Gastrocnemius medialis (tissue), 4 donors: ENCODE measurements around the gene ARNT2. TPM values are rescaled to one million over a fixed set of nuclear protein-coding genes. Genes with fewer than 3 reads are reported as not detected.

ENCODE experiments used
- ATAC-seq, 2 donors: fragments of 150-250 bp; one replicate each; pipeline ENCODE4 v1.9.1; 2016
- DNase-seq, 2 donors: peaks; one replicate each; pipeline ENCODE4 v3.0.0-alpha.2; 2019
- H3K27ac ChIP-seq, 4 donors: fragments of 200-600 bp; sonication (generic); 1 replicate in 1 of 4; 2 replicates in 3 of 4; pipeline ENCODE4 v1.5.1; 2016 to 2018; ENCODE audit warnings: mild to moderate bottlenecking in 2 of 4, moderate library complexity in 1 of 4
- H3K27me3 ChIP-seq, 3 donors: fragments of 200-600 bp; sonication (generic) in 2 of 3; 1 replicate in 1 of 3; 2 replicates in 2 of 3; pipeline versions ENCODE4 v1.5.1 to v1.6.0; 2016 to 2019; ENCODE audit warnings: mild to moderate bottlenecking in 1 of 3, moderate library complexity in 1 of 3
- H3K36me3 ChIP-seq, 2 donors: fragments of 200-600 bp; sonication (generic) in 1 of 2; one replicate each; pipeline ENCODE4 v1.5.1; 2017 to 2018
- H3K4me1 ChIP-seq, 2 donors: fragments of 200-600 bp; sonication (generic) in 1 of 2; one replicate each; pipeline ENCODE4 v1.5.1; 2016 to 2017; ENCODE audit warnings: mild to moderate bottlenecking in 2 of 2
- H3K4me3 ChIP-seq, 4 donors: fragments of 200-600 bp; sonication (generic) in 3 of 4; 1 replicate in 1 of 4; 2 replicates in 3 of 4; pipeline ENCODE4 v1.5.1; 2016 to 2019; ENCODE audit warnings: mild to moderate bottlenecking in 2 of 4
- H3K9me3 ChIP-seq, 3 donors: fragments of 200-600 bp; sonication (generic) in 2 of 3; 1 replicate in 1 of 3; 2 replicates in 2 of 3; pipeline ENCODE4 v1.5.1; 2016 to 2019
- CTCF ChIP-seq, 5 experiments: fragments of 450-650 bp in 3 of 5; fragments of 200-600 bp in 2 of 5; sonication (generic) in 2 of 5; IDR thresholded peaks in 4 of 5; conservative IDR thresholded peaks in 1 of 5; 1 replicate in 4 of 5; 2 replicates in 1 of 5; pipeline ENCODE4 v1.5.1; 2016 to 2019; ENCODE audit warnings: antibody characterized with exemption in 5 of 5, mild to moderate bottlenecking in 3 of 5, moderate library complexity in 3 of 5
- POLR2A ChIP-seq, 2 donors: fragments of 450-650 bp; IDR thresholded peaks; one replicate each; pipeline ENCODE4 v1.6.1; 2017; ENCODE audit warnings: antibody characterized with exemption in 2 of 2, mild to moderate bottlenecking in 2 of 2, moderate library complexity in 2 of 2
- in situ Hi-C, 4 donors: fragments of 200-750 bp; cut with MboI; loops; one replicate each; pipeline versions ENCODE4 v1.15.0 to v1.8.0; 2017; ENCODE audit warnings: low sequenced_read_pairs in 4 of 4
- intact Hi-C: fragments of 100-400 bp; cut with DNase I; formaldehyde crosslinking; loops from one replicate; pipeline ENCODE4 v1.15.1; 2023; ENCODE audit warnings: low total_unique reads
- total RNA-seq, 4 donors: library from RNA; depleted of rRNA; stranded (reverse); fragments of >200 nt; gene quantifications; one replicate each; pipeline versions ENCODE4 v1.1.0 to v1.2.3, GENCODE V29; 2016

ARNT2 gene
- total RNA-seq, 4 donors from 2014 or later = 4.1 to 23.5 (median 6.6) TPM

GRCh38 chr15:80562846-80563245 lies 158.7 kb downstream of the ARNT2 start:
- Histone ChIP-seq H3K27me3 (no peaks in the 10 kb centered on the region), H3K9me3 (no peaks in the 10 kb centered on the region), H3K4me1 (no peaks in the 10 kb centered on the region), H3K36me3 (no peaks in the 10 kb centered on the region), H3K27ac (no peak overlapping the region), H3K4me3 (no peak overlapping the region)
- in situ Hi-C loops = loop anchor here in 3 of 4 donors (25.0 kb wide), 2 partner anchors 224 to 399 kb away; partner anchors contain the start of gene CEMIP (in 1 of the 3)
- TF ChIP-seq CTCF (IDR thresholded peaks at IDR 0.05 in 4 of 5, conservative IDR thresholded peaks at IDR 0.05 in 1 of 5) = no peak
- TF ChIP-seq POLR2A (IDR thresholded peaks at IDR 0.05) = no peak
- intact Hi-C loops = no loop called here
- no peak for DNase-seq
- ATAC-seq = no peak

DNA sequence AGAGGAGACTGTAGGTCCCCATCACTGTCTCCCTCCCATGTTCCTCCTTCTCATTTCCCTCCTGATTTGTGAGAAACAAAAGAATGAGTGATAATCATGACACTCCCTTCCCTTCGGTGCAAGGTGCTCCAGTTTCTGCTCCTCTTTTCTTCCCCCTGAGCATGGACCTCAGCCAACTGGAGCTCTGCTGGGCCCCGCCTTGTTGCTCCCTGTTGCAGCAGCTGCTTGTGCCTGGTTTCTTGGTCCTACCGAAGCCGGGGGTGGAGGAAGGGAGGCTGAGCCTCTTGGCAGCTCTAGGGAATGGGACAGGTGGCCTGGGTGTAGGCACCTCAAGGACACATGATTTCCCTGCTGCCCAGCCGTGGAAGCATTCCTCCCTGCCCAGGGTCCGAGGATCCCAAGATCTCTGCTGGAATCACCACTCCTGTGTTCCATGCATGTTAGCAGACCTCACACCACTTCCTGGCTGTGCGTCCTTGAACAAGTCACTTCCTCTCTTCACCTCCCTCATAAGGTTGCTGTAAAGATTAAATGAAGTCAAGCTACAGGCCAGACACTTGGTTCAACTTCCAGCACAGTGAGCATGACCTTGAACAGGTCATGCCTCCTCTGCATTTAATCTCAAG lies 159.3 kb downstream of the ARNT2 start:
- no peak for ATAC-seq
- H3K27me3 ChIP-seq = no peaks in the 10 kb centered on the region
- no peak for DNase-seq
- in situ Hi-C loops = loop anchor here in 3 of 4 donors (25.0 kb wide), 2 partner anchors 224 to 399 kb away; partner anchors contain the start of gene CEMIP (in 1 of the 3)
- no peaks in the 10 kb centered on the region for H3K36me3 ChIP-seq
- H3K9me3 ChIP-seq = no peaks in the 10 kb centered on the region
- no peak overlapping the region for H3K27ac ChIP-seq
- H3K4me1 ChIP-seq = no peaks in the 10 kb centered on the region
- intact Hi-C loops = no loop called here
- TF ChIP-seq CTCF (IDR thresholded peaks at IDR 0.05 in 4 of 5, conservative IDR thresholded peaks at IDR 0.05 in 1 of 5) (no peak), POLR2A (IDR thresholded peaks at IDR 0.05) (no peak)
- H3K4me3 ChIP-seq = no peak overlapping the region

- in situ Hi-C loops = loop anchor here in 3 of 4 donors (25.0 kb wide), 2 partner anchors 223 to 398 kb away; partner anchors contain the start of gene CEMIP (in 1 of the 3)
- DNase-seq = no peak
These were observed 159.9 kb downstream of the ARNT2 start for GRCh38 chr15:80564056-80564455.

GRCh38 chr15:80565398-80565797 lies 161.2 kb downstream of the ARNT2 start:
- Histone ChIP-seq H3K27ac (no peak overlapping the region), H3K36me3 (no peaks in the 10 kb centered on the region), H3K4me3 (no peak overlapping the region), H3K27me3 (no peaks in the 10 kb centered on the region), H3K9me3 (no peaks in the 10 kb centered on the region), H3K4me1 (no peaks in the 10 kb centered on the region)
- ATAC-seq = no peak
- TF ChIP-seq CTCF (IDR thresholded peaks at IDR 0.05 in 4 of 5, conservative IDR thresholded peaks at IDR 0.05 in 1 of 5) (no peak), POLR2A (IDR thresholded peaks at IDR 0.05) (no peak)
- DNase-seq = no peak
- intact Hi-C loops = no loop called here
- in situ Hi-C loops = loop anchor here in 3 of 4 donors (25.0 kb wide), 2 partner anchors 222 to 397 kb away; partner anchors contain the start of gene CEMIP (in 1 of the 3)

More at GRCh38 chr15:80564056-80564455, 159.9 kb downstream of the ARNT2 start:
- TF ChIP-seq POLR2A (IDR thresholded peaks at IDR 0.05) (no peak), CTCF (IDR thresholded peaks at IDR 0.05 in 4 of 5, conservative IDR thresholded peaks at IDR 0.05 in 1 of 5) (no peak)
- Histone ChIP-seq H3K36me3 (no peaks in the 10 kb centered on the region), H3K4me3 (no peak overlapping the region), H3K27me3 (no peaks in the 10 kb centered on the region), H3K4me1 (no peaks in the 10 kb centered on the region), H3K9me3 (no peaks in the 10 kb centered on the region), H3K27ac (no peak overlapping the region)
- intact Hi-C loops = no loop called here
- no peak for ATAC-seq
